Endothelial cell of umbilical vein (primary cell): ENCODE data around the gene SLC25A26. TPM values are rescaled to one million over a fixed set of nuclear protein-coding genes. Genes with fewer than 3 reads are reported as not detected.

Experiments used
- BruUV-seq: library from RNA; stranded (reverse); fragments of 400-500 nt; replicated peaks from 2 replicates; lab custom pipeline; 2021; lab: Mats Ljungman, UMichigan
- CTCF ChIA-PET: fragments of 300-600, 350-600 bp; sonication (Branson Sonifier 250); formaldehyde crosslinking; loops from one replicate; lab custom pipeline; 2021; ENCODE audit warnings: antibody characterized with exemption, inconsistent platforms; lab: Charles Lee
- POLR2A ChIA-PET: fragments of 300-600, 350-600 bp; sonication (Branson Sonifier 250); formaldehyde crosslinking; loops from one replicate; lab custom pipeline; 2021; ENCODE audit warnings: antibody characterized with exemption, inconsistent platforms; lab: Charles Lee
- DNase-seq: peaks from one replicate; pipeline ENCODE4 v3.0.0-alpha.2; 2011; ENCODE audit warnings: low read depth, low spot score
- FAIRE-seq: peaks from 2 replicates; lab custom pipeline; 2011; peaks lifted over from hg19 to GRCh38; lab: Jason Lieb, UNC
- H2AFZ ChIP-seq: 2 replicates; pipeline ENCODE4 v1.6.0; 2012; ENCODE audit warnings: low read depth, low read length, control low read depth, inconsistent platforms
- H3K27ac ChIP-seq: 2 replicates; pipeline ENCODE4 v1.5.1; 2011; ENCODE audit warnings: low read depth, mild to moderate bottlenecking, control low read depth, low read length, moderate library complexity; ENCODE audit not compliant: insufficient read depth
- H3K27me3 ChIP-seq, 2 experiments: 2 replicates each; pipeline versions ENCODE4 v1.6.0 to v1.6.1; 2011; ENCODE audit warnings: low read length in 2 of 2, mixed read lengths in 1 of 2; ENCODE audit not compliant: control insufficient read depth in 2 of 2, insufficient read depth in 2 of 2
- H3K36me3 ChIP-seq, 2 experiments: 2 replicates in 1 of 2; 3 replicates in 1 of 2; pipeline ENCODE4 v1.5.1; 2011; ENCODE audit warnings: low read length in 2 of 2, mild to moderate bottlenecking in 1 of 2, moderate library complexity in 1 of 2; ENCODE audit not compliant: control insufficient read depth in 2 of 2, insufficient read depth in 2 of 2; ENCODE audit errors: extremely low read depth in 1 of 2
- H3K4me1 ChIP-seq: 3 replicates; pipeline ENCODE4 v1.5.1; 2011; ENCODE audit warnings: mild to moderate bottlenecking, low read length; ENCODE audit not compliant: control insufficient read depth, insufficient read depth; ENCODE audit errors: extremely low read depth
- H3K4me2 ChIP-seq: 2 replicates; pipeline ENCODE4 v1.6.1; 2011; ENCODE audit warnings: low read length, control low read depth, mixed read lengths; ENCODE audit not compliant: insufficient read depth
- H3K4me3 ChIP-seq, 3 experiments: fragments of 200-600 bp in 1 of 3; sonication (generic), shearing (Covaris generic) in 1 of 3; replicated peaks in 1 of 3; 2 replicates each; pipeline ENCODE4 v1.5.1; 2011 to 2016; ENCODE audit warnings: control low read depth in 3 of 3, low read length in 3 of 3, mild to moderate bottlenecking in 2 of 3, inconsistent platforms in 1 of 3, low read depth in 1 of 3, moderate library complexity in 1 of 3; ENCODE audit not compliant: insufficient read depth in 1 of 3
- H3K79me2 ChIP-seq: 2 replicates; pipeline ENCODE4 v1.6.0; 2012; ENCODE audit warnings: low read length, inconsistent platforms; ENCODE audit not compliant: control insufficient read depth, insufficient read depth
- H3K9ac ChIP-seq: replicated peaks from 2 replicates; pipeline ENCODE3; 2011; ENCODE audit warnings: low read length, control low read depth; ENCODE audit not compliant: insufficient read depth; ENCODE audit errors: extremely low read depth
- H3K9me1 ChIP-seq: replicated peaks from 3 replicates; pipeline ENCODE4 v1.6.0; 2011; ENCODE audit warnings: mild to moderate bottlenecking, low read length; ENCODE audit not compliant: control insufficient read depth, insufficient read depth; ENCODE audit errors: extremely low read depth
- H3K9me3 ChIP-seq: replicated peaks from 2 replicates; pipeline ENCODE4 v1.5.1; 2012; ENCODE audit warnings: low read length, inconsistent platforms; ENCODE audit not compliant: control insufficient read depth, insufficient read depth
- H4K20me1 ChIP-seq: replicated peaks from 2 replicates; pipeline ENCODE3; 2011; ENCODE audit warnings: mild to moderate bottlenecking, low read length; ENCODE audit not compliant: control insufficient read depth, insufficient read depth; ENCODE audit errors: extremely low read depth
- EZH2 ChIP-seq: IDR thresholded peaks from 2 replicates; pipeline ENCODE4 v1.6.1; 2012; ENCODE audit warnings: borderline replicate concordance, low read depth, mild to moderate bottlenecking, moderate library complexity, low read length, inconsistent platforms; ENCODE audit not compliant: severe bottlenecking
- FOS ChIP-seq: IDR thresholded peaks from 2 replicates; pipeline ENCODE4 v1.6.1; 2011; ENCODE audit warnings: mild to moderate bottlenecking, low read length, moderate library complexity, borderline replicate concordance; ENCODE audit not compliant: insufficient read depth
- GATA2 ChIP-seq: IDR thresholded peaks from 2 replicates; pipeline ENCODE4 v1.7.0; 2011; ENCODE audit warnings: low read depth, mild to moderate bottlenecking, moderate library complexity, mixed read lengths, low read length; ENCODE audit not compliant: insufficient read length, insufficient read depth
- JUN ChIP-seq: IDR thresholded peaks from 2 replicates; pipeline ENCODE4 v1.6.1; 2011; ENCODE audit warnings: borderline replicate concordance, low read depth; ENCODE audit not compliant: insufficient read length, insufficient read depth
- MYC ChIP-seq: IDR thresholded peaks from one replicate; pipeline ENCODE4 v1.6.1; 2011; ENCODE audit warnings: mild to moderate bottlenecking, low read depth, low read length
- POLR2A ChIP-seq: IDR thresholded peaks from 2 replicates; pipeline ENCODE4 v1.6.1; 2012; ENCODE audit warnings: low read depth, mild to moderate bottlenecking, control low read depth, low read length
- POLR2AphosphoS5 ChIP-seq: IDR thresholded peaks from 2 replicates; pipeline ENCODE4 v1.6.1; 2012; ENCODE audit warnings: low read depth, mild to moderate bottlenecking, control low read depth, low read length, moderate library complexity; ENCODE audit not compliant: insufficient read depth
- dilution Hi-C: fragments of 300-500 bp; cut with MboI; formaldehyde crosslinking; loops from one replicate; pipeline ENCODE4 v1.15.0; 2019; ENCODE audit warnings: low sequenced_read_pairs; ENCODE audit not compliant: extremely low pct_ligation_motif_present
- intact Hi-C: fragments of 100-400 bp; cut with micrococcal nuclease; formaldehyde crosslinking; loops from one replicate; pipeline ENCODE4 v1.10.0; 2022
- polyA plus RNA-seq, 4 experiments: library from polyadenylated mRNA; depleted of rRNA in 3 of 4; stranded (reverse) in 3 of 4; unstranded in 1 of 4; fragments of >200 nt; gene quantifications; 2 replicates each; pipeline versions ENCODE4 v1.2.1 to v1.2.3, GENCODE V29; 2011 to 2012; ENCODE audit warnings: missing spikeins in 1 of 4
- total RNA-seq: library from RNA; stranded (reverse); gene quantifications from 2 replicates; pipeline ENCODE4 v1.2.3, GENCODE V29; 2021
- TF ChIP-seq, protein P1 (sequence below), 2 donors: IDR thresholded peaks; 1 replicate in 1 of 2; 2 replicates in 1 of 2; pipeline ENCODE4 v1.5.1; 2011; ENCODE audit warnings: low read length in 2 of 2, mild to moderate bottlenecking in 2 of 2, moderate library complexity in 2 of 2, control low read depth in 1 of 2, inconsistent platforms in 1 of 2, low read depth in 1 of 2; ENCODE audit not compliant: insufficient read depth in 1 of 2; ENCODE audit errors: extremely low read depth in 1 of 2
- TF ChIP-seq, protein P2 (sequence below): IDR thresholded peaks from 2 replicates; pipeline ENCODE4 v1.6.1; 2011; ENCODE audit not compliant: insufficient read depth, insufficient read length

SLC25A26 gene
- total and polyA plus RNA-seq, 2 donors (not counting 3 experiments of a cell fraction or from before 2014, with no cell fraction given), result 11.8 to 23.5 TPM

DNA sequence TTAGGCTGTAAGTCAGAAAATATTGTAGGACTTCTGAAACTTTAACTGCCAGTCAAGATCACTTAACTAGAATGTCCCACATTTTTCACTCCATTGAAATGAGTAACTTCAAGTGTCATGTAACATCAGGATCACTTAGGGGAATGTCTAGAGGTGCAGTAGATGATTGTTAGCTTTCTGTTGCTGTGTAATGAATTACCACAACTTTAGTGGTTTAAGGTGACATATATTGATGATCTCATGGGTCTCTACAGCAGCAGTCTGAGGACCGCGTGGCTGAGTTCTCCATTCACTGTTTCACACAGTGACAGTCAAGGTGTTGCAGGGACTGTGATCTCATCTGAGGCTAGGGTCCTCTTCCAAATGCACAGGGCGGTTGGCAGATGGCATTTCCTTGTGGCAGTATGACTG lies 82.7 kb downstream of the SLC25A26 start:
- Histone ChIP-seq H3K27me3 (no peaks in the 10 kb centered on the region), H3K9me1 (no peaks in the 10 kb centered on the region), H3K9ac (no peak overlapping the region), H3K4me2 (no peak overlapping the region), H2AFZ (no peak overlapping the region), H3K79me2 (no peaks in the 10 kb centered on the region), H3K36me3 (no peaks in the 10 kb centered on the region), H3K4me1 (no peaks in the 10 kb centered on the region), H3K4me3 (no peak overlapping the region), H3K27ac (no peak overlapping the region), H4K20me1 (no peaks in the 10 kb centered on the region), H3K9me3 (no peaks in the 10 kb centered on the region)
- DNase-seq (no peak), FAIRE-seq (no peak)
- intact Hi-C loops (no loop called here), dilution Hi-C loops (no loop called here)
- no TSS peak for BruUV-seq
- ChIA-PET POLR2A (no interaction called here), CTCF (no interaction called here)
- no peak for TF ChIP-seq POLR2AphosphoS5
- TF ChIP-seq, protein P1, sequence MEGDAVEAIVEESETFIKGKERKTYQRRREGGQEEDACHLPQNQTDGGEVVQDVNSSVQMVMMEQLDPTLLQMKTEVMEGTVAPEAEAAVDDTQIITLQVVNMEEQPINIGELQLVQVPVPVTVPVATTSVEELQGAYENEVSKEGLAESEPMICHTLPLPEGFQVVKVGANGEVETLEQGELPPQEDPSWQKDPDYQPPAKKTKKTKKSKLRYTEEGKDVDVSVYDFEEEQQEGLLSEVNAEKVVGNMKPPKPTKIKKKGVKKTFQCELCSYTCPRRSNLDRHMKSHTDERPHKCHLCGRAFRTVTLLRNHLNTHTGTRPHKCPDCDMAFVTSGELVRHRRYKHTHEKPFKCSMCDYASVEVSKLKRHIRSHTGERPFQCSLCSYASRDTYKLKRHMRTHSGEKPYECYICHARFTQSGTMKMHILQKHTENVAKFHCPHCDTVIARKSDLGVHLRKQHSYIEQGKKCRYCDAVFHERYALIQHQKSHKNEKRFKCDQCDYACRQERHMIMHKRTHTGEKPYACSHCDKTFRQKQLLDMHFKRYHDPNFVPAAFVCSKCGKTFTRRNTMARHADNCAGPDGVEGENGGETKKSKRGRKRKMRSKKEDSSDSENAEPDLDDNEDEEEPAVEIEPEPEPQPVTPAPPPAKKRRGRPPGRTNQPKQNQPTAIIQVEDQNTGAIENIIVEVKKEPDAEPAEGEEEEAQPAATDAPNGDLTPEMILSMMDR (IDR thresholded peaks at IDR 0.05; ENCODE audit: extremely low read depth in 1 of 2, insufficient read depth in 1 of 2, low read depth in 1 of 2, low read length in 2 of 2), result no peak
- TF ChIP-seq JUN, result no peak
- TF ChIP-seq EZH2, result no peak
- no peak for TF ChIP-seq MYC
- no peak for TF ChIP-seq FOS
- no peak for TF ChIP-seq GATA2
- no peak for TF ChIP-seq POLR2A
- TF ChIP-seq, protein P2, sequence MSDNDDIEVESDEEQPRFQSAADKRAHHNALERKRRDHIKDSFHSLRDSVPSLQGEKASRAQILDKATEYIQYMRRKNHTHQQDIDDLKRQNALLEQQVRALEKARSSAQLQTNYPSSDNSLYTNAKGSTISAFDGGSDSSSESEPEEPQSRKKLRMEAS, result no peak
